NCI-H526 treated with DMSO at 0.1 percent for 48 hours (cell line): ENCODE results near the gene OSBPL2.

ENCODE experiments used
- DNase-seq: peaks from one replicate; lab custom pipeline; 2025; lab: John Stamatoyannopoulos, UW

Gene OSBPL2

GRCh38 chr20:62301773-62302340, 63.5 kb downstream of the OSBPL2 start:
- peak; percentile 95 for DNase-seq

DNA sequence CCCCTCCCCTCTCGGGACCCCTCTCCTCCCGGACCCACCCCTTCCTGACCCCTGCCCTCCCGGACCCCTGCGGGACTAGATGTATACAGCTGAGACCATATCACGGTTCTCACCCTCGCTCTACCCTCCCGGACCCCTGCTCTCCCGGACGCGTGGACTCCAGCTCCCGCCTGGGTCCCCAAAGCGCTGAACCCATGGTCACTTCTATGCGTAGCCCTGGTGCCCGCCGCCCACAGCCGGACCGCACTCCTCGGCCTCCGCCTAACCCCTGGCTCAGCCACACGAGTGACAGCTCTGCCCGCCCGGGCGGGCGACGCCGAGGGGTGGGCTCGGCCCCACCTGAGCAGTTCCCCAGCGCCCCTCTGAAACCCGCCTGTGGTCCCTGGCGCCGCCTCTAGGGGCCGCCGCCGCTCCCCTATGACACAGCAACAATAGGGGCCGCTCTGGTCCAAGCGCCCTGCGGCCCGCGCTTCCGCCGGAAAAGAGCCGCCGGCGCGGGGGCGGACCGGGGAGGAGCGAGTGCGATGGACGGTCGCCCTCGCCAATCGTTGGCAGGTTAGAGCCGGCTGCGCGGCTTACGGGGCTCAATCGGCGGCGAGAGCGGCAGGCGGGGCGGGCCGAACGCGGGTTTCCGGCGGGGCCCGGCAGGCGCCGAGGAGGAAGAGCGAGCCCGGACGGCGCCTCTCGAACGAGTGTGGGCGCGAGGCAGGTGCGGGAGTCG, 64.2 kb downstream of the OSBPL2 start, which contains the start of gene ADRM1:
Gene ADRM1 (plus strand): TSS at position 657 of the 721 bp plus-strand sequence. CDS start 572 bp downstream, outside the sequence.
- peak; percentile 96 for DNase-seq

DNA sequence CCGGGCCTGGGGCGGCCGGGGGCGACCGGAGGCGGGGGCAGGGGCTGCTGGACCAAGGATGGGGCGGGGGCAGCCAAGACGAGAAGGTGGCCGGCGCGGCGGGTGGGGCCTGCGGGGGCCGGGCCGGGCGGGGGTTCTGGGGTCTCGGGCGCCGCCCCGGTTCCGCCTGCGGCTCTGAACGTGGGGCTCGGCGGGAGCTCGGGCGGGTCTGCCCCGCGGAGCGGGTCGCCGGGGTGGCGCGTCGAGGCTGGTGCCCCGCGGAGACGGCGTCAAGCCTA, 64.7 kb downstream of the OSBPL2 start:
- DNase-seq: no peak

GRCh38 chr20:62303340-62304226, 65.3 kb downstream of the OSBPL2 start:
- DNase-seq: no peak

DNA sequence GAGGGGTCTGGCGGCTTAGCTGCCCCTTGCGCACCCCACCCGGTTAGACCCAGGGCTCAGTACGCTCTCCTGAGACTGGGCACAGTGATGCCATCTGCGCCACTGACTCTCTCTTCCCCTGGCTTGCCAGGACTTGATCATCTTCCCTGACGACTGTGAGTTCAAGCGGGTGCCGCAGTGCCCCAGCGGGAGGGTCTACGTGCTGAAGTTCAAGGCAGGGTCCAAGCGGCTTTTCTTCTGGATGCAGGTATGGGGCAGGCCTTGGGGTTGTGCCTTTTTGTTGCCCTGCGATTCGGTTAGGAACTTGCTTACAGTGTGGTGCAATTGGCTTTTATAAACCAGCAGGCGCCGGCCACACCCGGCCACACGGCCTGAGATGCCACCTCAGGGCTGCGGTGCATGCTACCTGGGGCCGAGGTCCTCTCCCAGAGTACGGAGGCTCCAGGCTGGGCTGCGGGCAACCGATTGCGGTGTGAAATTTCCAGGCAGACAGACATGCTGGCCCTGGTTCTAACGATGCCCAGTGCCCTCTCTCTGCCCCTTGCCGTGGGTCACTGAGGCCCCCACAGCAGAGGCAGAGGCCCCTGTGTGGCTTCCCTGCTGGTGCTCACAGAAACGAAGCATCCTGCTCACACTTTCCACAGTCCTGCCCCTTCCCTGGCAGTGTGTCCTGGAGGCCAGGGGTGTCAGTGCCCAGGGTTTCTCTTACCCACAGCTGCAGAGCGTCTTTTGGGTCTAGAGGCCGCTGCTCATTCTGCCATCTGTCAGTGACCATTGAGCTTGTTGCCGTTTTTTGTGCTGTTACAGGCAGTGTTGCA, 66.2 kb downstream of the OSBPL2 start:
- no peak for DNase-seq

- no peak for DNase-seq
Measured at GRCh38 chr20:62305149-62305764, 66.9 kb downstream of the OSBPL2 start.

- DNase-seq: no peak
Measured at GRCh38 chr20:62305765-62306413, 67.6 kb downstream of the OSBPL2 start.

GRCh38 chr20:62306414-62307187, 68.3 kb downstream of the OSBPL2 start:
- DNase-seq: no peak

- no peak for DNase-seq
Measured at GRCh38 chr20:62307226-62308101, 69.1 kb downstream of the OSBPL2 start.

DNA sequence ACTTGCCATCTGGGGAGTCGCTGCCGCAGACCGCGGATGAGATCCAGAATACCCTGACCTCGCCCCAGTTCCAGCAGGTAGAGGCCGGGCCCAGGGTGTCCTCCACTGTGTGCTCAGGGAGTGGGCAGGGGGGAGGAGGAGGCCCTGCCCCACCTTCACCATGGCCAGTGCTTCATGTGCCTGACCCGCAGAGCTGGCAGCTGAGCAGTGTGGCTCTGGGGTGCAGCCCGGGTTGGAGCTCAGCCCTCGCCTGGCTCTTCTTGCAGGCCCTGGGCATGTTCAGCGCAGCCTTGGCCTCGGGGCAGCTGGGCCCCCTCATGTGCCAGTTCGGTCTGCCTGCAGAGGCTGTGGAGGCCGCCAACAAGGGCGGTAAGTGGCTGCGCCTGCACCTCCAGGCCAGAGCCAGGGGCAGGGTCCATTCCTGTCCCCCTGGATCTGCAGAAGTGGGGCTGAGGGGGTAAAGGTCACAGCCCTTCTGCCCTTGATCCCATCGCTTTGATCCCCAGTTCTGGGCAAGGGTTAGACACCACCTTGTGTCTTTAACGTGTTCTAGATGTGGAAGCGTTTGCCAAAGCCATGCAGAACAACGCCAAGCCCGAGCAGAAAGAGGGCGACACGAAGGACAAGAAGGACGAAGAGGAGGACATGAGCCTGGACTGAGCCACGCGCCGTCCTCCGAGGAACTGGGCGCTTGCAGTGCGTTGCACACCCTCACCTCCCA, 69.9 kb downstream of the OSBPL2 start:
- DNase-seq: no peak

DNA sequence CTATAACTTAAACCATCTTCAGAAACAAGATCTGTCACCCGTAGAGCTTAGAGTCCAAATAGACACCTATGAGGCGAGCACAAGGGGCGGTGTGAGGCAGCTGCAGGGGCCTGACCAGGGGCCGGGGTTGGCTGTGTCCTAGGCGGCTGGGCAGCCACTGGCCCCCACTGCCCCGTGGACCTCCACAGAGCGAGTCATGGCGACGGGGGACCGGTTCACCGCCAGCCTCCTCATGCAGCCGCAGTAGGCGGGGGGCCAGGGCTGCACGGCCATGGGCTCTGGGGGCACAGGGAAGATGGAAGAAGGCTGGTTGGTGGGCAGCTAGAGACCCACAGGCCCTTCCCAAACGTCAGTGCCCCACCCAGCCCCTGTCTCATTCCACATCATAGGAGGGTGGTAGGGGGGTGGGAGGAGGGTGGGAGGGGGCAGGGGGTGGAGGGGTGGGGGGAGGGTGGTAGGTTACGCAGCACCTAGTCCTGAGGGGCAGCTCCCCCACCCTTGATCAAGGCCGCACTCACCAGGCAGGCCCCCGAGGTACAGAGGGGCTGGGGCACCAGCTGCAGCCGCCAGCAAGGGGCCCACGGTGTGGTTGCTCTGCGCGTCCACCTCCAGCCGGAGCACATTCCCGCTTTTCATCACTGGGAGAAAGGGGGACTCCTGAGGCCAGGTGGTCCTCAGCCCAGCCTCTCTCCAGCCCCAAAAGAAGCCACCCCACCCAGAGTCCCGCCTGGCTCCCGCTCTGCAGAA, 71.0 kb downstream of the OSBPL2 start:
- no peak for DNase-seq

GRCh38 chr20:62309947-62310756, 71.8 kb downstream of the OSBPL2 start:
- no peak for DNase-seq

GRCh38 chr20:62310757-62311121, 72.4 kb downstream of the OSBPL2 start:
- DNase-seq: no peak

DNA sequence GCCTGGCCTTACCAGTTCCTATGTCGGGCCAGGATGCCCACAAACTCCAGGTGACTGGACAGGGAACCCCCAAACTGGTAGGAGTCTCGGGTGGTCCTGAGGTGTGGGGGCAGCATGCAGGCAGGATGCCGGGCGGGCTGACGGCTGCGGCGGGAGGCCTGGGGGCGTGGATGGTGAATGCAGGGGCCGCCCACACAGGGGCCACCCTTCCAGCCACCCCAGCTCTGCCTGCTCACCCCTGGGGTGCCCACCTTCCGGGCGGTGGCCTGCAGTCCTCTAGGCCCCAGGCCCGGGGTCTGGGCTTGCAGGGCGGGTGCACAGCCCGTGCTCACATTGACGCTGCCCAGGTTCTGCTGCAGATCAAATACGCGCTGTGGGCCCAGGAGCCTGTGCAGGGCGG, 72.8 kb downstream of the OSBPL2 start:
- no peak for DNase-seq

DNA sequence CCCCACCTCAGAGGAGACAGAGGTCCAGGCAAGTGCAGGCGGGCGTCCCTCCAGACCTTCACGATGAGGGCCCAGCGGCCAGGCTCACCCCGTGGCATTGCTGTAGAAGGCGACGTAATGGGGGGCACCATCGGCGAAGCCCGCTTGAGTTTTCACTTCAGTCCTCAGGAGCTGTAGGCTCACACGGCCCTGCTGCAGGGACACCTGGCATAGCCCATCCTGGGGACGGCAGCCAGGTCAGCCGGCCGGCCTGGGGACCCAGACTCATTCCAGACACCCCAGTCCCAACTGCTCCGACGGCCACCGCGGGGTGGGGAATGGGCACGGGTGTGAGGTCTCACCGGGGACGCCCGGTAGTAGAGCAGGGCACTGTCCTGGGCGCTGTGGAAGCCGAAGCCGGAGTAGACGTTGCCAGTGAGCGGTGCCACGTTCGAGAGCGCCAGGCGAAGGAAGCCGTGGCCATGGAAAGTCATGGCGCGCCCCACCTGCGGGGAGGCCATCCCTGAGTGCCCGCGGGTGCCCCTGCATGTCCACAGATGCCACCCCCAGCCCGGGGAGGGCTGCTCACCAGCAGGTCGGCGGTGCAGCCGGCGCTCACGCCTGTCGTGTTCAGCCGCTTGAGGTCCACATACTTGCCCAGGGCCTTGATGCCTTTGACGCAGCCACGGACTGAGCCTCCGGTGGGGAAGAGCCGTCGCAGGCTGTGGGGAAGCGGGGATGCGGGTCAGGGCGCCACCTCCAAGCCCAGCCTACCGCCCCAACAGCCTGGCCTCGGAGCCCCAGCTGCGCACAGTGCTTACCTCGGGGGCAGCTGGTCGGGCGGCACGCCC, 73.7 kb downstream of the OSBPL2 start:
- no peak for DNase-seq

- no peak for DNase-seq
Measured at GRCh38 chr20:62312662-62312977, 74.3 kb downstream of the OSBPL2 start.
